ENCODE results near the gene ARL6IP5.

ARL6IP5 gene

GRCh38 chr3:69142797-69143454 is 58.2 kb downstream of the ARL6IP5 start:
- Histone ChIP-seq H3K27me3 (replicated peaks in 2 of 5; ENCODE audit: control insufficient read depth in 4 of 5, insufficient read depth in 5 of 5, low read length in 4 of 5) (no peaks in the 10 kb centered on the region), H3K4me3 (ENCODE audit: control insufficient read depth in 1 of 7, extremely low read depth in 1 of 7, insufficient read depth in 4 of 7, low read depth in 2 of 7, low read length in 6 of 7) (no peak overlapping the region), H3K36me3 (ENCODE audit: control insufficient read depth in 4 of 4, insufficient read depth in 4 of 4, low read length in 3 of 4) (no peaks in the 10 kb centered on the region), H3K4me1 (ENCODE audit: control extremely low read depth in 1 of 4, control insufficient read depth in 4 of 4, insufficient read depth in 4 of 4, low read length in 3 of 4) (peaks cover 0 to 13% (median 3%) of the 10 kb centered on the region in 4 experiments), H3K9me3 (ENCODE audit: control extremely low read depth in 1 of 5, control insufficient read depth in 4 of 5, insufficient read depth in 2 of 5, low read depth in 1 of 5, low read length in 4 of 5) (no peaks in the 10 kb centered on the region), H3K27ac (ENCODE audit: insufficient read depth in 1 of 2, low read depth in 1 of 2, low read length in 2 of 2, poor library complexity in 1 of 2, severe bottlenecking in 2 of 2) (no peak overlapping the region)
- CTCF ChIA-PET, result no interaction called here
- WGBS (ENCODE audit: insufficient coverage), result no CpG with 5 or more reads among the region's 4 CpGs
- POLR2A ChIA-PET, result no interaction called here
- no peak for DNase-seq

GRCh38 chr3:69143612-69144011 is 58.9 kb downstream of the ARL6IP5 start:
- H3K27ac ChIP-seq (ENCODE audit: insufficient read depth in 1 of 2, low read depth in 1 of 2, low read length in 2 of 2, poor library complexity in 1 of 2, severe bottlenecking in 2 of 2), result no peak overlapping the region
- ChIA-PET POLR2A (no interaction called here), CTCF (no interaction called here)
- no peaks in the 10 kb centered on the region for H3K36me3 ChIP-seq (ENCODE audit: control insufficient read depth in 4 of 4, insufficient read depth in 4 of 4, low read length in 3 of 4)
- H3K4me3 ChIP-seq (ENCODE audit: control insufficient read depth in 1 of 7, extremely low read depth in 1 of 7, insufficient read depth in 4 of 7, low read depth in 2 of 7, low read length in 6 of 7), result no peak overlapping the region
- DNase-seq, result peak in 2 of 3 donors; percentile 3 to 17
- peaks cover 0 to 13% (median 3%) of the 10 kb centered on the region in 4 experiments for H3K4me1 ChIP-seq (ENCODE audit: control extremely low read depth in 1 of 4, control insufficient read depth in 4 of 4, insufficient read depth in 4 of 4, low read length in 3 of 4)
- 100% methylated on average over 1 of the region's 3 CpGs for WGBS (ENCODE audit: insufficient coverage)
- H3K9me3 ChIP-seq (ENCODE audit: control extremely low read depth in 1 of 5, control insufficient read depth in 4 of 5, insufficient read depth in 2 of 5, low read depth in 1 of 5, low read length in 4 of 5), result no peaks in the 10 kb centered on the region
- H3K27me3 ChIP-seq (replicated peaks in 2 of 5; ENCODE audit: control insufficient read depth in 4 of 5, insufficient read depth in 5 of 5, low read length in 4 of 5), result no peaks in the 10 kb centered on the region

- Histone ChIP-seq H3K4me1 (ENCODE audit: control extremely low read depth in 1 of 4, control insufficient read depth in 4 of 4, insufficient read depth in 4 of 4, low read length in 3 of 4) (peaks cover 0 to 13% (median 3%) of the 10 kb centered on the region in 4 experiments), H3K9me3 (ENCODE audit: control extremely low read depth in 1 of 5, control insufficient read depth in 4 of 5, insufficient read depth in 2 of 5, low read depth in 1 of 5, low read length in 4 of 5) (no peaks in the 10 kb centered on the region), H3K27me3 (replicated peaks in 2 of 5; ENCODE audit: control insufficient read depth in 4 of 5, insufficient read depth in 5 of 5, low read length in 4 of 5) (no peaks in the 10 kb centered on the region), H3K36me3 (ENCODE audit: control insufficient read depth in 4 of 4, insufficient read depth in 4 of 4, low read length in 3 of 4) (no peaks in the 10 kb centered on the region), H3K4me3 (ENCODE audit: control insufficient read depth in 1 of 7, extremely low read depth in 1 of 7, insufficient read depth in 4 of 7, low read depth in 2 of 7, low read length in 6 of 7) (no peak overlapping the region), H3K27ac (ENCODE audit: insufficient read depth in 1 of 2, low read depth in 1 of 2, low read length in 2 of 2, poor library complexity in 1 of 2, severe bottlenecking in 2 of 2) (no peak overlapping the region)
- POLR2A ChIA-PET, result no interaction called here
- DNase-seq, result peak; percentile 29 to 83 (median 74)
- WGBS (ENCODE audit: insufficient coverage), result 24% methylated on average over 3 of the region's 3 CpGs
- CTCF ChIA-PET, result interaction anchor here (0.7 to 1.5 kb wide), 8 partner anchors 10 to 35 kb away, joined by 3 to 9 read pairs (median 5); partner anchors contain the start of gene LMOD3
Measured at GRCh38 chr3:69144631-69145245, 60.0 kb downstream of the ARL6IP5 start.

GRCh38 chr3:69145688-69146087 is 61.0 kb downstream of the ARL6IP5 start:
- H3K36me3 ChIP-seq (ENCODE audit: control insufficient read depth in 4 of 4, insufficient read depth in 4 of 4, low read length in 3 of 4), result no peaks in the 10 kb centered on the region
- H3K4me1 ChIP-seq (ENCODE audit: control extremely low read depth in 1 of 4, control insufficient read depth in 4 of 4, insufficient read depth in 4 of 4, low read length in 3 of 4), result peaks cover 0 to 13% (median 3%) of the 10 kb centered on the region in 4 experiments
- CTCF ChIA-PET, result interaction anchor here (0.7 to 1.5 kb wide), 6 partner anchors 12 to 36 kb away, joined by 4 to 9 read pairs (median 5); partner anchors contain the start of gene LMOD3
- POLR2A ChIA-PET, result no interaction called here
- no peak overlapping the region for H3K27ac ChIP-seq (ENCODE audit: insufficient read depth in 1 of 2, low read depth in 1 of 2, low read length in 2 of 2, poor library complexity in 1 of 2, severe bottlenecking in 2 of 2)
- H3K4me3 ChIP-seq (ENCODE audit: control insufficient read depth in 1 of 7, extremely low read depth in 1 of 7, insufficient read depth in 4 of 7, low read depth in 2 of 7, low read length in 6 of 7), result no peak overlapping the region
- no peaks in the 10 kb centered on the region for H3K27me3 ChIP-seq (replicated peaks in 2 of 5; ENCODE audit: control insufficient read depth in 4 of 5, insufficient read depth in 5 of 5, low read length in 4 of 5)
- no peaks in the 10 kb centered on the region for H3K9me3 ChIP-seq (ENCODE audit: control extremely low read depth in 1 of 5, control insufficient read depth in 4 of 5, insufficient read depth in 2 of 5, low read depth in 1 of 5, low read length in 4 of 5)
- no peak for DNase-seq

GRCh38 chr3:69149586-69149985 is 64.8 kb downstream of the ARL6IP5 start:
- WGBS (ENCODE audit: insufficient coverage), result 100% methylated on average over 1 of the region's 3 CpGs
- DNase-seq, result no peak
- Histone ChIP-seq H3K9me3 (ENCODE audit: control extremely low read depth in 1 of 5, control insufficient read depth in 4 of 5, insufficient read depth in 2 of 5, low read depth in 1 of 5, low read length in 4 of 5) (no peaks in the 10 kb centered on the region), H3K36me3 (ENCODE audit: control insufficient read depth in 4 of 4, insufficient read depth in 4 of 4, low read length in 3 of 4) (no peaks in the 10 kb centered on the region), H3K4me1 (ENCODE audit: control extremely low read depth in 1 of 4, control insufficient read depth in 4 of 4, insufficient read depth in 4 of 4, low read length in 3 of 4) (peaks cover 0 to 10% (median 3%) of the 10 kb centered on the region in 4 experiments), H3K27me3 (replicated peaks in 2 of 5; ENCODE audit: control insufficient read depth in 4 of 5, insufficient read depth in 5 of 5, low read length in 4 of 5) (no peaks in the 10 kb centered on the region), H3K4me3 (ENCODE audit: control insufficient read depth in 1 of 7, extremely low read depth in 1 of 7, insufficient read depth in 4 of 7, low read depth in 2 of 7, low read length in 6 of 7) (no peak overlapping the region), H3K27ac (ENCODE audit: insufficient read depth in 1 of 2, low read depth in 1 of 2, low read length in 2 of 2, poor library complexity in 1 of 2, severe bottlenecking in 2 of 2) (no peak overlapping the region)
- ChIA-PET CTCF (no interaction called here), POLR2A (no interaction called here)

Measured in common myeloid progenitor, CD34-positive (primary cell).